Stimulated activated CD8-positive, alpha-beta memory T cell treated with anti-CD3 and anti-CD28 coated beads, Interleukin-12 subunit alpha, Interleukin-12 subunit beta, amount 100 ng/mL, for 1 hour (primary cell): Measurements from ENCODE around the gene LPAR6.
"Not testable (repeated sequence)": the region's sequence is repeated elsewhere in the genome, so short reads cannot be mapped to it uniquely, and the experiment has no call there.

ENCODE experiments used
- DNase-seq: peaks from one replicate; pipeline ENCODE4 v3.0.0-alpha.2; 2020; ENCODE audit warnings: low read depth

The LPAR6 gene, protein sequence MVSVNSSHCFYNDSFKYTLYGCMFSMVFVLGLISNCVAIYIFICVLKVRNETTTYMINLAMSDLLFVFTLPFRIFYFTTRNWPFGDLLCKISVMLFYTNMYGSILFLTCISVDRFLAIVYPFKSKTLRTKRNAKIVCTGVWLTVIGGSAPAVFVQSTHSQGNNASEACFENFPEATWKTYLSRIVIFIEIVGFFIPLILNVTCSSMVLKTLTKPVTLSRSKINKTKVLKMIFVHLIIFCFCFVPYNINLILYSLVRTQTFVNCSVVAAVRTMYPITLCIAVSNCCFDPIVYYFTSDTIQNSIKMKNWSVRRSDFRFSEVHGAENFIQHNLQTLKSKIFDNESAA

DNA sequence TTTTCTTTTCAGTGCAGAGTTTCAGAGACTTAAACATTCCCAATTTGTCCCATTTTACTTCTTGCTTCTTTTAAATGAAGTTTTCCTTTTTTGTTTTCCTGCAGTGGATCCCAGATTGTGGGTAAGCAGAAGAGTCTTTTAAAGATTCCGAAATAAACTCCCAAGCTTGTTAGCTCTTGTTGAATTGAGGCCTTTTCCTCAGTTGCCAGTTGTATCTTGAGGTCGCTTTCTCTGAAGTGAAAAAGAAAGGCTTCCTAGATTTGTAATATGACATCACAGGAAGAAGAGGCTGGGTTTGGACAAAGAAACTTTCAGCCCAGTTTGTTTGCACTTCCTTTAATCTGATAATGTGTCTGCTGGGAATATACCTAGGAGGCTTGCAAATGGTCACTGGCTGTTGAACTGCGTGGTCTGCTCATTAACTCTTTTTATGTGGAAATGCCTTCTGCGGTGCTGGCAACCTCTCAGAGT is at the start of gene LPAR6:
TSS of gene LPAR6 (minus strand) at position 233 of the 471 bp plus-strand sequence. CDS start 690 bp downstream, outside the sequence.
- no peak for DNase-seq

DNA sequence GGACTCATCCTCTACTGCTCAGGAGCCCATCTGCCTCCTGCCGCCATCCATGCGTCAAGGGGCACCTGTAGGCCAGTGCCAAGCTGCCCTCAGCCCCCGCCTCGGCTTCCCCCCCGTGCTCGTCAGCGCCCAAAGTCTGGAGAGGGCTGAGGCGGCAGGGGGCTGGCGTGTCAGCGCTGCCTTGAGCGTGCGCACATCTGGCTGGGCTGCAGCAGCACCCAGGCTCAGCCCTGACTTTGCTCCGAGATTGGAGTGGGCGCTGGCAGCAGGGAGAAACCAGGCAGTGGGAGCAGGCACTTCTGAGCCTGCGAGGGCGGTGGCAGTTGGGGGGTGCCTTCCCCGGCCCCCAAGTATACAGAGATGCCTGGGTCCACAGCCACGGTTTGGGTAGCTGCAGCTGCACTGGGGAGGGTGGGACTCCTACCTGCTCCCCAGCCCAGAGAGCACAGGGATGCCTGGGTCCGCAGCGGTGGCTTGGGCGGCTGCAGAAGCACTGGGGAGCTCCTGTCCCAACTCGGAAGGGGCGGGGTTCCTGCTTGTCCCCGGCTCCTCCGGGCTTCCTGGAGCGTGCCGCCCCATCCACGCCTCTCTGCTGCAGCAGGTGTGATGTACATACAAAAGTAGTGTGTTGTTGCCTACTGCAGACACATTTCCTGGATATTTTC is 44.8 kb upstream of the LPAR6 start:
- DNase-seq: no peak

DNA sequence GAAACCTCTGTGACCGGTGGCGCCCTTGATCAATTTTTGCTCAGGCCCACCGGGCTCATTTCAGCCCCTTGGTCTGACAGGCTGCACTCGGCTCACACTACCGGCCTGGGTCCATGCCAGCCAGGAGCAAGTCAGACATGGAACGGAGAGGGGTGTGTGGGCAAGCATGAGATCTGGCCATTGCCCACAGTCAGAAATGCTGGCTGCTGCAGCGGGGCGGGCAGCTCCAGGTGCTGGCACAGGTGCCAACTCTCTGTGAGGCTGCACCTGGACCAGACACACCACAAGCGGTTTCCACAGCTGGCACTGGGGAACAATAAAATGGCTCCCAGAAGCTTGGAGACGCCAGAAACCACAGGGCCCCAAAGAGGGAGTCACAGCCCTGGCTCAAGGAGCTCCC is 43.6 kb upstream of the LPAR6 start:
- DNase-seq: no peak

DNA sequence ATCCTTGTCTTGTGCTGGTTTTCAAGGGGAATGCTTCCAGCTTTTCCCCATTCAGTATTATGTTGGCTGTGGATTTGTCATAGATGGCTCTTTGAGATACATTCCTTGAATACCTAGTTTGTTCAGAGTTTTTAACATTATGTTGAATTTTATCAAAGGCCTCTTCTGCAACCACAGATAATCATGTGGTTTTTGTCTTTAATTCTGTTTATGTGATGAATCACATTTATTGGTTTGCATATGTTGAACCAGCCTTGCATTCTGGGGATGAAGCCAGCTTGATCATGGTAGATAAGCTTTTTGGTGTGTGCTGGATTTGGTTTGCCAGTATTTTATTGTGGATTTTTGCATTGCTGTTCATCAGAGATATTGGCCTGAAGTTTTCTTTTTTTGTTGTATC is 38.3 kb upstream of the LPAR6 start:
- DNase-seq: not testable (repeated sequence)

DNA sequence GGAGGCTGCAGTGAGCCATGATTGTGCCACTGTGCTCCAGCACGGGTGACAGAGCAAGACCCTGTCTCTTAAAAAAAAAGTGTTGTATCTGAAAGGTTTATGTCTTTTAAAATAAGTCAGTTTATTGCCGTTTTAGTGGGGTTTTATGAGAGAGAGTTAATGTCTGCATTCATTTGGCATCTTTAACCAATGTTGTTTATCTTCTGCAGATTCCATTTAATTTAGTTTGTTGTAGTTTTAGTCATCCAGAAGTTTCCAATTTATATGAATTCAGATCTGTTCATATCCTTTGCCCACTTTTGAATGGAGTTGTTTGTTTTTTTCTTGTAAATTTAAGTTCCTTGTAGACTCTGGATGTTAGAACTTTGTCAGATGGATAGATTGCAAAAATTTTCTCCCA is 36.7 kb upstream of the LPAR6 start:
- DNase-seq: no peak

DNA sequence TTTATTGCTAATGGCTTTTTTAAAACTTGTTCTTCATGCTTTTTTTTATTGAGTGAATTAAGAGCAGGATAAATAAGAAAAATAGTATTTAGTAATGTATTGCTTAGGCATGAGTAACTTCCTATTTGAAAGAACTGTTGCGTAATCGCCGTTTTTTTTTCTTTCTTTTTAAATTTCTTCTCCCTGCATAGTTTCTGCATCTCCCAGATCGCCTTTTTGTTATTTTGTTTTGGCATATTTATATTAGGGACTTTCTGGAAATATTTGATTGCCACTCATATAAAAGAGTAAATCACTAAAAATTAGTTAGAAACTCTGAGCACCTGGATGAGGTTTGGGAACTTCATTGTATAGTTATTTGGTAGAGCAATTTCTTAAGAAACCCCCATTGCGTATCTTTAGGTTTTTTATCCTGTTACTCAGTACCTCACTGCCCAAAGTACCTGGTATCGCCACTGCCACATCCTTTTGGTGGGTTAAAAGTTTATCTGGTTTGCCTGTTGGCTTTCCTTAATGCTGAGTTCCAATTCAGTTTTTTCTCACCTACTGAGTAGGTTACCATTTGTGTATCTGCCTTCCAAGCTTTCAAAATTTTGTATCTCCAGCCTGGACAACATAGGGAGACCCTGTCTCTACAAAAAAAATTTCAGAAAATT is 36.2 kb upstream of the LPAR6 start:
- DNase-seq: no peak

DNA sequence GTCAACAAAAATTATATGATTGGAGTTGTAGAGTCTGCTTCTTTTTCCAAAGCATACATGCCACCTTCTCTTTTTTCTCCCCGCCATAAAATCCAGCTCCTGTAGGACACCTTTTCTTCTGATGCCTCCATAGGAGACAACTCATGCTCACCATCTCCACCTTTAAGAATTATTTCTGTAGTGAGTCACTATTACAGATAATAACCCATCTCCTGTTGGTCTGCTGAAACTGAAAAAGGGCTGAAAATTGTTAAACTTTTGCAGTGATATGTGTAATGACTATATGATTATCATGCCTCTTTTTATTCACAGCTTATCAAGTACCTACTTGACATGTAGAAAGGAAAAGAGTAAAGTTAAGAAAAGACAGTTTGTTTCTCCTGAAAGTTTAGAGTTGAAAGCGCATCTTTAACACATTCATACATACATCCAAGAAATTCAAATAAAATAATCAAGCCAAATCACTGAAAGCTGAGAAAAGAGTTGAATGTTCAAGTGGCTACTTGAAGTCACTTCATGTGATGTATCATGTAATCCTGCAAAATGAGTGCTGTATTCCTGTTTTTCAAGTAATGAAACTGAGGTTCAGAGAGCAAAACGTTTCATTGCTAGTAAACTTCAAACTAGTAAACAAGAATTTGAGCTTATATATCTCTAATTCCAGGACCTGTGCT is 35.5 kb upstream of the LPAR6 start:
- DNase-seq: no peak

DNA sequence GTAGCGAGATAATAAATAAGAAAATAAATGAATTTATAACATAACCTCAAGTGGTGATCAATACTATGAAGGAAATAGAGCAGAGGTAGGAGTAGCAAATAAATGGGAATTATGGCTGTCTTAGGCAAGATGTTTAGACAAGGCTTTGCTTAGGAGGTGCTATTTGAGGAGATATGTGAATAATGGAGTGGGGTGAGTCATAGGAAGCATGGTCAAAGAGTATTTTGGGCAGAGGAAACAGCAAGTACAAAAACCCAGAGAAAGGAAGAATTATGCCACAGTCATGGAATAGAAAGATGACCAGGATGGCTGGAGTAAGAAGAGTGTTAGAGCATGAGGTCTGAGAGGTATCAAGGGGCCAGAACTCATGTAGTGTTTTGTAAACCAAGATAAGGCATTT is 33.6 kb upstream of the LPAR6 start:
- DNase-seq: no peak

DNA sequence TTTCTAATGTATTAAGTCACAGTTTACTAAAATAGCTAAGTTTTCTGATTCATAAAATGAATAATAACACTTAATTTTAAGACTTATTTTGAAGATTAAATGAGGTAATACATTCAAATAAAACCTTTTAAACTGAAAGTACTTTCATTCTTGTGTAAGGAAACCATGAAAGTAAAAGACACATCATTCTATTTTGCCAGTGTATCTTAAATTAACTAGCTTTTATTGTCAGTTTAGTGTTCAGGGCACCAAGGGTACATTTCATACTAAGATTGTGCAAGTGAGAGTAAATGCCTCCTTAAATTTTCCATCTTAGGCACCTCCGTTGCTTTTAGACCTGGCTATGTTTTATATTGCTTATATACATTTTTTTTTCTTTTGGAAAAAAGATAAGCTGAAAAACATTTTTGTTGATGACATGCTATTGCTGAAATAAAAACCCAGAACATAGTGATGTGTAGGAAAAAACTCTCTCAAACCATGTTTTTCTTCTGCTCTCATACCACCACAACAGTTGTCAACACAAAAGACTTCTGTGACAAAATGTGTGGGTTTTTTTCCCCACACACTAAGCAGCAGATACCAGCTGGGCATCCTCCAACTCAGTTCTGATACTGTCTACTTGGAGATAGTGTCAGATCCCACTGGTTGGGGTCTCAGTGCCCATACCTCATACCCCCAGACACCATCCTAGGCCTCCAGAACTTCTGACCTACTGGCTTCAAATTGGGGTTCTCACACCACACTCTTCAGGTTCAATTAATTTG is 30.7 kb upstream of the LPAR6 start:
- DNase-seq: no peak

DNA sequence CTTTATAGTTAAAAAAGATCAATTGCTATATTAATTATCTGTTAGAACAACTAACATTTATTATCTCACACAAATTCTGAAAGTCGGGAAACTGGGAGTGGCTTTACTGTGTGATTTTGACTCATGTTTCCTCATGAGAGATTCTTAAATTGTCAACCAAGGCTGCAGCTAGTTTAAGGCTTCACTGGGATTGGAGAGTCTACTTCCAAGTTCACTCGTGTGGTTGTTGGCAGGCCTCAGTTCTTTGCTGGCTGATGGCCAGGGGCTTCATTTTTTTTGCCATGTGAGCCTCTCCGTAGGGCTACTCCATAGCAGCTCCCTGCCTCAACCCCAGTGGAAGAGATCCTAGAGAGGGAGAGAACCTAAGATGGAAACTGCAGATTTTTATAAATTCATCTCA is 24.5 kb upstream of the LPAR6 start:
- no peak for DNase-seq

DNA sequence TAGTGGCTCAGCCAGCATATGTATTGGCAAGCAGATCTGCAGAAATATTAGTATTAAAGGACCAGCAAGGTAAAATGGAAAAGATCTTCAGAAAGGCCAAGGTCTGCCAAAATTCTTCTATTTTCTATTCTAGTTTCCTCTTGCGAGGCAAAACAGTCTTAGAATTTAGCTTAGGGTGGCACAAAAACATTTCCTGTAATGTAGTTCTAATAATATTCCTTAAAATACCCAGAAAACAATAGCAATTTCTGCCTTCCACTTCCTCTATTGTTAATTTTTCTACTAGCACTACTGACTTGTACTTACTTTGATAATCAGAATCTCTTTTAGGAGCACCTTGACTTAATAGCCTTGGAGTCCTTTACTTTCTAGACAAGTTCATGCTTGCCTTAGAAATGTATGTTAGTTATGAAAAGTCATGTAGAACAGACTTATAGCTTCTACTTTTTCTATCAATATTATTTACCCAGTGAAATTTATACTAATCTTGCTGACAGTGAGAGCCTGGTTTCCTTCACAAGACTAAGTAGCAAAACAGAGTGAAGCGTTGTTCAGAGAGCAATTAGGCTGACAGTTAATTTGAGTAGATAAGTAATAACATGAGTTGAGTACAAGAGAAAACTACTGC is 23.9 kb upstream of the LPAR6 start:
- no peak for DNase-seq

DNA sequence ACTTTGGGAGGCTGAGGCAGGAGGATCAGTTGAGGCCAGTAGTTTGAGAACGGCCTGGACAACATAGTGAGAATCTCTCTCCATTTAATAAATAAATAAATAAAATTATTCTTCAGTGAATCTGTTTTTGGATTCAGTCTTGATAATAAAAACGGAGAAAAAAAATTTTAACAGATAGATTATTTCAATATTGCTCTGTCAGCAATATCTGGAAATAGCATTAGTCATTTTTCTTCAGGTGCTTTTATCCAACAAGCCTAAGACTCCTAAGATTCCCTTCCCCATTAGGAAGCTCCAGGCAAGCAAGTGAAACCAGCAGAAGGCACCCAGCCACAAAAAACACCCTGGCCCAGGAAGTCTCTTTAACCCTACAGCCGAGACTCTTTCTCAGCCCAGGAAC is 21.3 kb upstream of the LPAR6 start:
- DNase-seq: no peak

DNA sequence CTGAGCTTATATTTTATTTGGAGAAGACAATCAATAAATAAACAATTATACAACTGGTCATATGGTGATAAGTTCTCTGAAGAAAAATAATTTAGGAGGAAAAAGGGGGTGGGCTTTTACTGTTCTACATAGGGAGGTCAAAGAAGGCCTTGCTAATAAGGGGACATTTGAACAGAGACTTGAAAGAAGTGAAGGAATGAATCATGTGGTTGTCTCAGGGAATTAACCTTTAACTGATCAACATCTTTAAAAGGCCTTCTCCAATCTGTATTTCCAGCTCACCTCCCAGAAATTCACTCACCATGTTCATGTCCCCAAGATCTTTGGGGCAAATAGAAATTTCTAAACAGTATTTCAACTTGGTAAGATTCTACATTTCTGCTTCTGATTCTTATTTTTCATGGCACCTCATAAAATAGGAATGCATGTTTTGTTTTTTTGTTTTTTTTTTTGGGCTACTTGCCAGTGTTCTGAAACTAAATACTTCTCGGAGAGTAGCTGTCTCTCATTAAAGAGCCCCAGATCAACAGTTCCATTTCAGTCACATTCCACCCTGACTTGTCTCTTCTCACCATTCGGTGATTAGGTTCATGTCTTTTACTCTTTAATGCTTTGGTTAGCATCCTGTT is 19.2 kb upstream of the LPAR6 start:
- DNase-seq: no peak

DNA sequence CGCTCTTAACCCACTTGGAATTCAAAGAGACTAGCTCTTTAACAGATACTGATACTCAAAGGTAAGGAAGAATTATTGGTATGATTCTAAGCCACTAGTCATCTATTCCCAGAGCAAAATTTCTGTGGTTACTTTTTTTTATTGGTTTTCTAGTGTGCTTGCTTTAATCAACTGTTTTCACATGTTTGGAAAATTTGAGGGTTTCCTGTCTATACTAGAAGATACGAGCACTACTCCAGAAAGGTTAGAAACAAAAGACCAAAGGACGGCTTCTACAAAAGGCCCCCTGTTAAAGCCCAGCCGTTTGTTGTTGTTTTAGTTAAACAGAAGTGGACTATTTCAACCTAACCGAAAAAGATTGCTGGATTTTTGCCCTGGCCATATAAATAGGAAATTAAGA is 18.5 kb upstream of the LPAR6 start:
- DNase-seq: no peak

DNA sequence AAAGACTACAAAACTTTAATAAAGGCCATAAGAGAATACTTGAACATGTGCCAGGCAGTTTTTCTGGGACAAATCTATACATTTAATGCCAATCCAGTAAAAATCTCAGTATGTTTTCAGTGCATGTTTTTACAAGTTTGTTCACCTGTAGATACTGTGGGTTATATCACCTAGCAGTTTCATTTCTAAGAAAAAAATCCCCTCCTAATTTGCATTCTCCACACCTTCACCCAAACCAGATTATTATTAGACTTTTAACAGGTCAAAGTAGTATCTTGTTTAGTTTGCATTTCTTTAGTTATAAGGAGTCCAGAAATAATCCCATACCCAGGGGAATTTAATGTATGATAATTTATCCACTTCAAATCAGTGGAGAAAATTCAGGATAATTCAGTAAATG is 17.0 kb upstream of the LPAR6 start:
- no peak for DNase-seq

DNA sequence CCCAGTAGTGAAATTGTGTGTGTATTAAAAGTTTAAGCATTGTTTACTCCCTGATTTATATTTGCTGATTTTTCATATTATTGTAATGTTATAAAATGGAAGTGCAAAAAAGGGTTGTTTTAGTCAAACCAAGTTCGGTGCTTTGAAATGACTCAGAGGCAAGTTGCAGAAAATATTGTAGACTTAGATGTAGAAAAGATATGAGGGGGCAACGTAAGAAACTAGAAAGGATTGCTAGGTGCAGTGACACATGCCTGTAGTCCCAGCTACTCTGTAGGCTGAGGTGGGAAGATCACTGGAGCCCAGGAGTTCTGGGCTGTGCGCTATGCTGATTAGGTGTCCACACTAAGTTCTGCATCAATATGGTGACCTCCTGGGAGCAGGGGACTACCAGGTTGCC is 16.1 kb upstream of the LPAR6 start:
- DNase-seq: no peak

DNA sequence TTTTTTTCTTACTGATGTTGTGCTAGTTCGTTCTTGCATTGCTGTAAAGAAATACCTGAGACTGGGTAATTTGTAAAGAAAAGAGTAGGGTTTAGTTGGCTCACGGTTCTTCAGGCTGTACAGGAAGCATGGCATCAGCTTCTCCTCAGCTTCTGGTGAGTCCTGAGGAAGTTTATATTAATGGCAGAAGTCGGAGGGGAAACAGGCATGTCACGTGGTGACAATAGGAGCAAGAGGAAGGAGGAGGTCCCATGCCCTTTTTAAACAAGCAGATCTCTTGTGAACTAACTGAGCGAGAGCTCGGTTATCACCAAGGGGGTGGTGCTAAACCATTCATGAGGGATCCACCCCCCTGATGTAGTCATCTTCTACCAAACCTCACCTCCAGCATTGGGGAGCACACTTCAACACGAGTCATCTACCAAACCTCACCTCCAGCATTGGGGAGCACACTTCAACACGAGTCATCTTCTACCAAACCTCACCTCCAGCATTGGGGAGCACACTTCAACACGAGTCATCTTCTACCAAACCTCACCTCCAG is 13.9 kb upstream of the LPAR6 start:
- not testable (repeated sequence) for DNase-seq

DNA sequence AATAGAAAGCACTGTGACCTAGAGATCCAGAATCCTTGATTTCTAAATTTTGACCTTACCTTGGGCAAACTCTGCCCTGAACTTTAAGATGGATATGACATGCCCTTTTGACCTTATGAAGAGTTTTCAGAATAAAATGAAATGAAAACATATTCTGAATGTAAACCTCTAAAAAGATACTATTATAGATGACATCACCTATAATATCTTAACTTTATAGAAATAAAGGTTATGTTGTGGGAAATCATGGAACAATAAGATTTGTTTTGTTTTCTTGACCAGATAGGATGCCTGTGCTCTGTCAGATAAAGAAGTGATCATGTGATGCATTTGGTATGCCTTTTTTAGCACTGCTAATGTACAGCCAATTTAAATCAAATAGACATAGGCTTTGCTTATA is 13.1 kb upstream of the LPAR6 start:
- DNase-seq: no peak

DNA sequence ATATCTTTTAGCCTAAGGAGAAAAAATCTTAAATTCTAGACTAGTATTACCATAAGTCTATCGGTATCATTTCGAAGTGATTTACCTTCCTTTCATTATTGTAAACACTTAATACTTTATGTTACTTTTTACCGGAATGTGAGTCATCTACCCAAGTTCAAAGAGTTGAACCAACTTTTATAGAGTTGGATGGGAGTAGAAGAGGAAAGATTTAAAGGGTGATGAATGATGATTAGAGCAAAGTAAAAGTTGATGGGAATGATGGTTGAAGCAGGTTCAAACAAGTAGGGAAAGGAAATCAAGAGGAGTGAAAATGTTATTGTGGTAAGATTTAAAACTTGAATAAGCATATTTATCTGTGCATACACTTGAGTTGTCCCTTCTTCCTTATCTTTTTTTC is 11.3 kb upstream of the LPAR6 start:
- DNase-seq: no peak

DNA sequence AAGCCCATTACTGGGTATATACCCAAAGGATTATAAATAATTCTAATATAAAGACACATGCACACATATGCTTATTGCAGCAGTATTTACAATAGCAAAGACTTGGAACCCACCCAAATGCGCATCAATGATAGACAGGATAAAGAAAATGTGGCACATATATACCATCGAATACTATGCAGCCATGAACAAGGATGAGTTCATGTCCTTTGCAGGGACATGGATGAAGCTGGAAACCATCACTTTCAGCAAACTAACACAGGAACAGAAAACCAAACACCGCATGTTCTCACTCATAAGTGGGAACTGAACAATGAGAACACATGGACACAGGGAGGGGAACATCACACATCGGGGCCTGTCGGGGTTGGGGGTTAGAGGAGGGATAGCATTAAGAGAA is 9.1 kb upstream of the LPAR6 start:
- not testable (repeated sequence) for DNase-seq

DNA sequence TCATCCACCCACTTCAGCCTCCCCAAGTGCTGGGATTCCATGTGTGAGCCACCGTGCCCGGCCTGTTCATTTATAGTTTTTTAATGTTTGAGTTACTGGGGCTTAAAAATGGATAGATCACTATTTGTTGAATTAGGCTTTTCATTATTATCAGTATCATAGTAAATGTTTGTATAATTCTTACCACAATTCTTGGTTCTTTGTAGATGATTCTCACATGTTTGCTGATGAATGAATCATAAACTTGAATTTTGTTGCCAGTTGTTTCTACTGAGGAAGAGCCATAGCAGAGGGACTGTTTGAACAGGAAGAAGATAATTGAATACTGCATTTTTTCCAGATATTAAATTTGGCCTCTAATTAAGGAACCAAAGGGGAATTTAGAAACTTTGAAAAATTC is 2.6 kb upstream of the LPAR6 start:
- no peak for DNase-seq
